Measurements from ENCODE around the gene EEF2K.

GRCh38 chr16:22284637-22285036 is 78.6 kb downstream of the EEF2K start:
- TF ChIP-seq CTCF (IDR thresholded peaks at IDR 0.05; ENCODE audit: low read depth, low read length, poor library complexity, severe bottlenecking): no peak
- TF ChIP-seq EZH2phosphoT487 (IDR thresholded peaks at IDR 0.05; ENCODE audit: borderline replicate concordance, low read length): no peak

Measured in DOHH2 (cell line).